PC-9 (cell line): ENCODE results near the gene SPATA20. TPM values are rescaled to one million over a fixed set of nuclear protein-coding genes. Genes with fewer than 3 reads are reported as not detected.

ENCODE experiments used
- BruUV-seq: library from RNA; stranded (reverse); fragments of 400-500 nt; replicated peaks from 2 replicates; lab custom pipeline; 2021; lab: Mats Ljungman, UMichigan
- CTCF ChIA-PET: fragments of 300-600 bp; sonication (Branson Sonifier 250); formaldehyde crosslinking; loops from one replicate; lab custom pipeline; 2022; ENCODE audit warnings: antibody characterized with exemption; lab: Charles Lee
- POLR2A ChIA-PET: fragments of 300-600 bp; sonication (Branson Sonifier 250); formaldehyde crosslinking; loops from one replicate; lab custom pipeline; 2022; ENCODE audit warnings: antibody characterized with exemption; ENCODE audit not compliant: unreplicated experiment; lab: Charles Lee
- DNase-seq, 2 experiments: peaks; one replicate each; pipeline versions ENCODE4 v3.0.0 to v3.0.0-alpha.2; 2015 to 2022; ENCODE audit warnings: mixed read lengths in 1 of 2
- H2AFZ ChIP-seq: fragments of 200-600 bp; sonication (generic); 2 replicates; pipeline ENCODE4 v1.8.1; 2017; ENCODE audit warnings: antibody characterized with exemption
- H3F3A ChIP-seq: fragments of 200-600 bp; sonication (generic); 2 replicates; pipeline ENCODE4 v1.8.1; 2017; ENCODE audit warnings: antibody characterized with exemption, mild to moderate bottlenecking, low read depth; ENCODE audit not compliant: insufficient read depth
- H3K27ac ChIP-seq: fragments of 200-600 bp; sonication (generic); 2 replicates; pipeline ENCODE4 v1.6.1; 2016; ENCODE audit warnings: mixed run types
- H3K27me3 ChIP-seq: fragments of 200-600 bp; sonication (generic); 2 replicates; pipeline ENCODE4 v1.6.1; 2016; ENCODE audit warnings: low read depth, mixed run types; ENCODE audit not compliant: insufficient read depth
- H3K36me3 ChIP-seq: fragments of 200-600 bp; sonication (generic); 2 replicates; pipeline ENCODE4 v1.6.1; 2016; ENCODE audit warnings: low read depth, mixed run types
- H3K4me1 ChIP-seq: fragments of 200-600 bp; sonication (generic); replicated peaks from 2 replicates; pipeline ENCODE4 v1.6.1; 2016; ENCODE audit warnings: mixed run types; ENCODE audit not compliant: insufficient read depth
- H3K4me2 ChIP-seq: fragments of 200-600 bp; sonication (generic); 2 replicates; pipeline ENCODE4 v1.6.1; 2017; ENCODE audit warnings: mixed run types
- H3K4me3 ChIP-seq: fragments of 200-600 bp; sonication (generic); 2 replicates; pipeline ENCODE4 v1.6.1; 2016; ENCODE audit warnings: mixed run types
- H3K79me2 ChIP-seq: fragments of 200-600 bp; sonication (generic); 2 replicates; pipeline ENCODE4 v1.6.1; 2017; ENCODE audit warnings: low read depth, mixed run types
- H3K9me2 ChIP-seq: fragments of 200-600 bp; sonication (generic); 2 replicates; pipeline ENCODE4 v1.8.1; 2017; ENCODE audit warnings: mild to moderate bottlenecking; ENCODE audit not compliant: insufficient read depth
- H3K9me3 ChIP-seq: fragments of 200-600 bp; sonication (generic); 2 replicates; pipeline ENCODE4 v1.8.1; 2016; ENCODE audit warnings: low read depth; ENCODE audit not compliant: insufficient read depth
- H4K20me1 ChIP-seq: fragments of 200-600 bp; sonication (generic); 2 replicates; pipeline ENCODE4 v1.8.1; 2017; ENCODE audit not compliant: insufficient read depth
- EZH2 ChIP-seq: fragments of 200-600 bp; sonication (generic); IDR thresholded peaks from 2 replicates; pipeline ENCODE4 v1.8.0; 2017; ENCODE audit warnings: antibody characterized with exemption, low read depth
- intact Hi-C: fragments of 100-400 bp; cut with micrococcal nuclease; formaldehyde crosslinking; loops from one replicate; pipeline ENCODE4 v1.10.0; 2022; ENCODE audit not compliant: unreplicated experiment
- total RNA-seq: library from RNA; stranded (reverse); gene quantifications from 2 replicates; pipeline ENCODE4 v1.2.3, GENCODE V29; 2021
- TF ChIP-seq, protein P1 (sequence below): fragments of 200-600 bp; sonication (generic); conservative IDR thresholded peaks from 2 replicates; pipeline ENCODE4 v1.6.1; 2017; ENCODE audit warnings: mixed run types, antibody characterized with exemption, mild to moderate bottlenecking, moderate library complexity

SPATA20 gene
- total RNA-seq, 1 experiment from 2014 or later, result 41.5 TPM

DNA sequence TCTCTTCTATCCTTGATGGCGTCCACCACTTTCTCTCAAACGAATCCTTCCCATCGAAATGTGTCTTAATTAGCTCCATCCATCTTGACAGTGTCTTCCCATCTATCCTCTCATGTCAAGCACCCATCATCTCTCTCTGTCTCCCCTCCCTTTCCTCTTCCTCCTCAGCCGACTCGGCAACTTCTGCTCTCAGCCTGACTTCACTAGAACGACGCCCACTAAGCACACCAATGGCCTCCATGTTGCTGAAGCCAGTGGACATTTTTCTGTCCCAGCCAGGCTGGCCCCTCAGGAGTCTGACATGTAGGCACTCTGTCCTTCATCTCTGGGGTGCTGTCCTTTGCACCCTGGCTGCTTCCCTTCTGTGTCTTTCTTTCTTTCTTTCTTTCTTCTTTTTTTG is 2.5 kb upstream of the SPATA20 start:
- intact Hi-C loops, result loop anchor here (10.0 kb wide), 1 partner anchor 410 kb away; no protein-coding TSS in a partner anchor
- POLR2A ChIA-PET, result no interaction called here
- Histone ChIP-seq H3K9me3 (no peaks in the 10 kb centered on the region), H3K4me1 (peaks cover 17% of the 10 kb centered on the region), H2AFZ (no peak overlapping the region), H3K27ac (no peak overlapping the region), H3K9me2 (no peaks in the 10 kb centered on the region), H3K4me2 (no peak overlapping the region), H3K79me2 (no peaks in the 10 kb centered on the region), H3F3A (peaks cover 16% of the 10 kb centered on the region; the same call in 1 of the 2 replicates), H3K4me3 (no peak overlapping the region), H4K20me1 (no peaks in the 10 kb centered on the region; the same call in 1 of the 2 replicates), H3K27me3 (no peaks in the 10 kb centered on the region), H3K36me3 (no peaks in the 10 kb centered on the region)
- CTCF ChIA-PET, result no interaction called here
- no peak for TF ChIP-seq EZH2
- TF ChIP-seq, protein P1, sequence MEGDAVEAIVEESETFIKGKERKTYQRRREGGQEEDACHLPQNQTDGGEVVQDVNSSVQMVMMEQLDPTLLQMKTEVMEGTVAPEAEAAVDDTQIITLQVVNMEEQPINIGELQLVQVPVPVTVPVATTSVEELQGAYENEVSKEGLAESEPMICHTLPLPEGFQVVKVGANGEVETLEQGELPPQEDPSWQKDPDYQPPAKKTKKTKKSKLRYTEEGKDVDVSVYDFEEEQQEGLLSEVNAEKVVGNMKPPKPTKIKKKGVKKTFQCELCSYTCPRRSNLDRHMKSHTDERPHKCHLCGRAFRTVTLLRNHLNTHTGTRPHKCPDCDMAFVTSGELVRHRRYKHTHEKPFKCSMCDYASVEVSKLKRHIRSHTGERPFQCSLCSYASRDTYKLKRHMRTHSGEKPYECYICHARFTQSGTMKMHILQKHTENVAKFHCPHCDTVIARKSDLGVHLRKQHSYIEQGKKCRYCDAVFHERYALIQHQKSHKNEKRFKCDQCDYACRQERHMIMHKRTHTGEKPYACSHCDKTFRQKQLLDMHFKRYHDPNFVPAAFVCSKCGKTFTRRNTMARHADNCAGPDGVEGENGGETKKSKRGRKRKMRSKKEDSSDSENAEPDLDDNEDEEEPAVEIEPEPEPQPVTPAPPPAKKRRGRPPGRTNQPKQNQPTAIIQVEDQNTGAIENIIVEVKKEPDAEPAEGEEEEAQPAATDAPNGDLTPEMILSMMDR, result no peak
- DNase-seq, result no peak
- no TSS peak for BruUV-seq

DNA sequence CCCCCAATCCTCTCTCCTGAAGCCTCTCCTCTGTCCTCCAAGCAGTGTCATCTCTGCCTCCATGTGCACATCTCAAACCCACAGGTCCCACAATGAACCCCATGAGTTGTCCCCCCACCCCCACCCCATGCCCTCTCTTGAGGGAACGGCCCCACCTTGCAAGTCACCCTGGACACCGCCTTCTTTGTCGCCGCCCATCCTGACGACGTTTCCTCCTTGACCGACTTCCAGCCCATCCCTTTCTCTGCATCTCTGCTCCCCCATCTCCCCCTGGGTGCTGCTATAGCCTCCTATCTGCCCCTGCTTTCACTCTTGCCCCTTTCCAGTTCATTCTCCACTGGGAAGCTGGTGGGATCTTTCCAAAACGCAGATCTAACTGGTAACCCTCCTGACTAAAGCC is 1.7 kb upstream of the SPATA20 start:
- ChIA-PET CTCF (no interaction called here), POLR2A (interaction anchor here (0.6 kb wide), 1 partner anchor 210 kb away, joined by 4 read pairs; no protein-coding TSS in a partner anchor)
- Histone ChIP-seq H3K79me2 (no peaks in the 10 kb centered on the region), H3K36me3 (no peaks in the 10 kb centered on the region), H3K4me1 (peaks cover 17% of the 10 kb centered on the region), H3K4me2 (no peak overlapping the region), H4K20me1 (no peaks in the 10 kb centered on the region), H3K4me3 (no peak overlapping the region), H2AFZ (no peak overlapping the region), H3K9me2 (no peaks in the 10 kb centered on the region), H3K9me3 (no peaks in the 10 kb centered on the region), H3K27me3 (no peaks in the 10 kb centered on the region), H3K27ac (no peak overlapping the region), H3F3A (peaks cover 12% of the 10 kb centered on the region; the same call in 1 of the 2 replicates)
- intact Hi-C loops, result loop anchor here (5.0 to 10.0 kb wide), 2 partner anchors 237 to 409 kb away; no protein-coding TSS in a partner anchor
- TF ChIP-seq, protein P1, result no peak
- TF ChIP-seq EZH2, result no peak
- no TSS peak for BruUV-seq
- DNase-seq, result no peak

DNA sequence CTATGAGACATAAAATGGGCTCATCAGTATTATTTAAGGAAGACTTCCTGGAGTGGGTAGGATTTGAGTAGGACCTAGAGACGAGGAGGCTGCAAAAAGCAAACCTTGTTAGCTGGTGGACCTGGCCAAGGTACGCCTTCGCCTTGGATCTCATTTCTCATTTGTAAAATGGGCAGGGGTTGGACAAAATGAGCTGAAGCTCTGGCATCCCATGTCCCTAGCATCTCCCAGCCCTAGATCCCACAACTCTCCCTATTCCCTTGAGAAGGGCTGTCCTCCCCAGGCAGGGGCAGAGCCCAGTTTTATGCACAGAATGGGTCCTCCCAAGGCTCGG is 306 bp upstream of the SPATA20 start:
- Histone ChIP-seq H3K9me3 (no peaks in the 10 kb centered on the region), H3K27ac (no peak overlapping the region), H4K20me1 (no peaks in the 10 kb centered on the region), H3K4me2 (peak overlapping the region; percentile 96), H3K9me2 (no peaks in the 10 kb centered on the region), H3K4me3 (peak overlapping the region; percentile 68; the same call in 1 of the 2 replicates), H3F3A (peaks cover 8% of the 10 kb centered on the region; the same call in 1 of the 2 replicates), H2AFZ (no peak overlapping the region), H3K4me1 (peaks cover 17% of the 10 kb centered on the region), H3K79me2 (no peaks in the 10 kb centered on the region), H3K27me3 (no peaks in the 10 kb centered on the region), H3K36me3 (no peaks in the 10 kb centered on the region)
- no TSS peak for BruUV-seq
- TF ChIP-seq, protein P1, result no peak
- TF ChIP-seq EZH2, result no peak
- POLR2A ChIA-PET, result no interaction called here
- CTCF ChIA-PET, result interaction anchor here (0.6 kb wide), 1 partner anchor 152 kb away, joined by 4 read pairs; no protein-coding TSS in a partner anchor
- no peak for DNase-seq
- intact Hi-C loops, result loop anchor here (1.0 to 10.0 kb wide), 7 partner anchors 64 to 607 kb away; partner anchors contain the start of gene NME1
